Liver (tissue), 9 donors: ENCODE results near the gene SMARCD2. TPM values are rescaled to one million over a fixed set of nuclear protein-coding genes. Genes with fewer than 3 reads are reported as not detected.

ENCODE experiments used
- DNase-seq: peaks from one replicate; pipeline ENCODE4 v3.0.0-alpha.2; 2017; ENCODE audit warnings: low spot score
- H3K27ac ChIP-seq, 2 donors: one replicate each; pipeline ENCODE4 v1.7.0; 2013; ENCODE audit warnings: inconsistent platforms in 2 of 2, low read length in 2 of 2, control low read depth in 1 of 2, low read depth in 1 of 2, mild to moderate bottlenecking in 1 of 2
- H3K27me3 ChIP-seq, 4 donors: one replicate each; pipeline versions ENCODE4 v1.6.1 to v1.7.0; 2013; ENCODE audit warnings: low read length in 3 of 4, inconsistent platforms in 1 of 4, mild to moderate bottlenecking in 1 of 4, moderate library complexity in 1 of 4; ENCODE audit not compliant: control insufficient read depth in 4 of 4, insufficient read depth in 4 of 4
- H3K36me3 ChIP-seq, 4 donors: one replicate each; pipeline versions ENCODE4 v1.6.1 to v1.7.0; 2013; ENCODE audit warnings: low read length in 3 of 4, mild to moderate bottlenecking in 3 of 4, low read depth in 1 of 4, moderate library complexity in 1 of 4; ENCODE audit not compliant: control insufficient read depth in 4 of 4, insufficient read depth in 3 of 4
- H3K4me1 ChIP-seq, 4 donors: one replicate each; pipeline versions ENCODE4 v1.6.1 to v1.7.0; 2013; ENCODE audit warnings: low read length in 3 of 4, mild to moderate bottlenecking in 3 of 4, moderate library complexity in 1 of 4; ENCODE audit not compliant: control insufficient read depth in 4 of 4, insufficient read depth in 4 of 4
- H3K4me3 ChIP-seq, 3 donors: one replicate each; pipeline versions ENCODE4 v1.6.1 to v1.7.0; 2013; ENCODE audit warnings: low read length in 3 of 3, control low read depth in 1 of 3, low read depth in 1 of 3, mild to moderate bottlenecking in 1 of 3
- H3K9ac ChIP-seq, 2 donors: one replicate each; pipeline ENCODE4 v1.7.0; 2013; ENCODE audit warnings: low read length in 2 of 2, mild to moderate bottlenecking in 2 of 2, moderate library complexity in 2 of 2, control low read depth in 1 of 2, low read depth in 1 of 2
- H3K9me3 ChIP-seq, 4 donors: one replicate each; pipeline versions ENCODE4 v1.6.1 to v1.7.0; 2013; ENCODE audit warnings: low read length in 3 of 4; ENCODE audit not compliant: control insufficient read depth in 4 of 4
- ATF3 ChIP-seq: IDR thresholded peaks from 2 replicates; pipeline ENCODE4 v1.6.1; 2016; ENCODE audit warnings: antibody characterized with exemption
- CTCF ChIP-seq: fragments of 150-350 bp; IDR thresholded peaks from 2 replicates; pipeline ENCODE4 v1.5.1; 2017; ENCODE audit warnings: improper control_type of control experiment, low read depth, low read length; ENCODE audit not compliant: missing input control
- EGR1 ChIP-seq, 2 donors: IDR thresholded peaks; 2 replicates each; pipeline ENCODE4 v1.6.1; 2016 to 2018; ENCODE audit warnings: antibody characterized with exemption in 2 of 2, low read depth in 2 of 2
- FOXA2 ChIP-seq: IDR thresholded peaks from 2 replicates; pipeline ENCODE4 v1.6.1; 2016; ENCODE audit warnings: antibody characterized with exemption
- GABPA ChIP-seq, 2 donors: IDR thresholded peaks in 1 of 2; conservative IDR thresholded peaks in 1 of 2; 2 replicates each; pipeline ENCODE4 v1.6.1; 2016; ENCODE audit warnings: antibody characterized with exemption in 2 of 2, mild to moderate bottlenecking in 1 of 2, moderate library complexity in 1 of 2
- HNF4G ChIP-seq: IDR thresholded peaks from 2 replicates; pipeline ENCODE4 v1.6.1; 2016; ENCODE audit warnings: antibody characterized with exemption
- MAX ChIP-seq: IDR thresholded peaks from 2 replicates; pipeline ENCODE4 v1.6.1; 2016; ENCODE audit warnings: antibody characterized with exemption
- NR2F2 ChIP-seq: IDR thresholded peaks from 2 replicates; pipeline ENCODE4 v1.6.1; 2016; ENCODE audit warnings: antibody characterized with exemption
- RAD21 ChIP-seq, 2 donors: IDR thresholded peaks; 2 replicates each; pipeline ENCODE4 v1.6.1; 2016; ENCODE audit warnings: antibody characterized with exemption in 2 of 2, mild to moderate bottlenecking in 2 of 2
- REST ChIP-seq: IDR thresholded peaks from 2 replicates; pipeline ENCODE4 v1.6.1; 2016; ENCODE audit warnings: antibody characterized with exemption, mild to moderate bottlenecking
- RXRA ChIP-seq, 2 donors: IDR thresholded peaks; 2 replicates each; pipeline ENCODE4 v1.6.1; 2017 to 2018; ENCODE audit warnings: antibody characterized with exemption in 2 of 2, mild to moderate bottlenecking in 1 of 2
- SP1 ChIP-seq: IDR thresholded peaks from 2 replicates; pipeline ENCODE4 v1.6.1; 2018; ENCODE audit warnings: antibody characterized with exemption, mild to moderate bottlenecking
- ZBTB33 ChIP-seq: IDR thresholded peaks from 2 replicates; pipeline ENCODE4 v1.6.1; 2016; ENCODE audit warnings: antibody characterized with exemption
- WGBS: extraction: QIAGEN DNeasy Blood & Tissue Kit; methylation state at CpG from one replicate; pipeline ENCODE4 v1.1.7; 2013; 5-methylcytosine and 5-hydroxymethylcytosine counted together
- polyA plus RNA-seq, 2 donors: library from polyadenylated mRNA; stranded (reverse) in 1 of 2; unstranded in 1 of 2; fragments of 200-250 nt in 1 of 2; fragments of >200 nt in 1 of 2; fragmentation: Nextera tagmentation in 1 of 2; extraction: Ambion mirVana in 1 of 2; gene quantifications; one replicate each; pipeline versions ENCODE4 v1.2.1 to v1.2.3, GENCODE V29; 2013 to 2015
- total RNA-seq, 2 donors: library from RNA; depleted of rRNA; stranded (reverse); fragments of >200 nt; gene quantifications; one replicate each; pipeline ENCODE4 v1.2.3, GENCODE V29; 2014
- donor health status: healthy.
- donor health status: healthy.
- donor health status: healthy.
- donor health status: healthy.
- donor health status: healthy.

SMARCD2 gene
- total and polyA plus RNA-seq, 4 donors, result 14.5 to 67.9 (median 39.4) TPM

- no peaks in the 10 kb centered on the region for H3K9me3 ChIP-seq
- 93% methylated on average over 10 of the region's 10 CpGs for WGBS
Observed at GRCh38 chr17:63820963-63821561, 21.4 kb downstream of the SMARCD2 start.

GRCh38 chr17:63819585-63820537 is 22.6 kb downstream of the SMARCD2 start:
- peaks cover 0 to 15% (median 13%) of the 10 kb centered on the region in 4 donors for H3K4me1 ChIP-seq
- no peak overlapping the region for H3K4me3 ChIP-seq
- H3K27me3 ChIP-seq, result no peaks in the 10 kb centered on the region
- no peak overlapping the region for H3K9ac ChIP-seq
- WGBS, result 66% methylated on average over 21 of the region's 21 CpGs
- no peak for DNase-seq
- TF ChIP-seq SP1 (no peak), REST (no peak), RAD21 (IDR thresholded peaks at IDR 0.05) (no peak), MAX (no peak), GABPA (IDR thresholded peaks at IDR 0.05 in 1 of 2, conservative IDR thresholded peaks at IDR 0.05 in 1 of 2) (no peak), NR2F2 (no peak), ATF3 (no peak), HNF4G (no peak)
- H3K27ac ChIP-seq, result peak overlapping the region in 1 of 2 donors; percentile 42
- H3K9me3 ChIP-seq, result no peaks in the 10 kb centered on the region
- peaks cover 12 to 95% (median 75%) of the 10 kb centered on the region in 4 donors for H3K36me3 ChIP-seq

More at GRCh38 chr17:63820963-63821561, 21.4 kb downstream of the SMARCD2 start:
- Histone ChIP-seq H3K27me3 (no peaks in the 10 kb centered on the region), H3K4me3 (no peak overlapping the region), H3K27ac (no peak overlapping the region), H3K36me3 (peaks cover 12 to 88% (median 69%) of the 10 kb centered on the region in 4 donors), H3K9ac (no peak overlapping the region), H3K4me1 (peaks cover 0 to 20% (median 18%) of the 10 kb centered on the region in 4 donors)
- TF ChIP-seq RXRA (IDR thresholded peaks at IDR 0.05) (no peak), SP1 (no peak), CTCF (no peak), RAD21 (IDR thresholded peaks at IDR 0.05) (no peak), ZBTB33 (no peak), NR2F2 (no peak), FOXA2 (no peak), EGR1 (IDR thresholded peaks at IDR 0.05; ENCODE audit: low read depth in 2 of 2) (no peak)
- no peak for DNase-seq
